Measurements from ENCODE around the gene PSME2. TPM values are rescaled to one million over a fixed set of nuclear protein-coding genes. Genes with fewer than 3 reads are reported as not detected.
A peak's percentile ranks its signal among the peaks of the same experiment; 100 is the strongest.

The PSME2 gene
- total and polyA plus RNA-seq, 2 experiments from 2014 or later = 75.5 to 189 TPM

- Histone ChIP-seq H3K9me3 (ENCODE audit: low read depth) (no peaks in the 10 kb centered on the region), H3K36me3 (replicated peaks; ENCODE audit: insufficient read depth, low read depth) (no peaks in the 10 kb centered on the region), H3K9me2 (replicated peaks; ENCODE audit: insufficient read depth) (no peaks in the 10 kb centered on the region), H3K79me2 (peaks cover 49% of the 10 kb centered on the region), H3K27me3 (no peaks in the 10 kb centered on the region), H3K4me2 (peak overlapping the region; percentile 87), H3K4me1 (ENCODE audit: insufficient read depth) (peaks cover 15% of the 10 kb centered on the region), H3K27ac (peak overlapping the region; percentile 79), H3K4me3 (no peak overlapping the region), H2AFZ (no peak overlapping the region), H4K20me1 (ENCODE audit: insufficient read depth, poor library complexity, severe bottlenecking) (peaks cover 6% of the 10 kb centered on the region)
- 100% methylated on average over 2 of the region's 2 CpGs for WGBS (ENCODE audit: low lambda C conversion rate, missing lambda C conversion rate)
- TF ChIP-seq CTCF (IDR thresholded peaks at IDR 0.05; ENCODE audit: poor library complexity) (no peak), EZH2phosphoT487 (IDR thresholded peaks at IDR 0.05; ENCODE audit: low read depth, severe bottlenecking, unreplicated experiment) (no peak), EZH2 (IDR thresholded peaks at IDR 0.05; ENCODE audit: borderline replicate concordance) (no peak)
- DNase-seq (ENCODE audit: low spot score) = no peak
These were observed 1.2 kb downstream of the PSME2 start for GRCh38 chr14:24145219-24145618.

GRCh38 chr14:24144451-24144850 lies 2.0 kb downstream of the PSME2 start:
- no peak overlapping the region for H2AFZ ChIP-seq
- no peaks in the 10 kb centered on the region for H3K9me3 ChIP-seq (ENCODE audit: low read depth)
- H3K4me1 ChIP-seq (ENCODE audit: insufficient read depth) = peaks cover 15% of the 10 kb centered on the region
- no peak overlapping the region for H3K4me3 ChIP-seq
- H3K79me2 ChIP-seq = peaks cover 49% of the 10 kb centered on the region
- H3K36me3 ChIP-seq (replicated peaks; ENCODE audit: insufficient read depth, low read depth) = no peaks in the 10 kb centered on the region
- H3K27me3 ChIP-seq = no peaks in the 10 kb centered on the region
- no peak overlapping the region for H3K27ac ChIP-seq
- TF ChIP-seq EZH2phosphoT487 (IDR thresholded peaks at IDR 0.05; ENCODE audit: low read depth, severe bottlenecking, unreplicated experiment) (no peak), CTCF (IDR thresholded peaks at IDR 0.05; ENCODE audit: poor library complexity) (no peak), EZH2 (IDR thresholded peaks at IDR 0.05; ENCODE audit: borderline replicate concordance) (no peak)
- H3K4me2 ChIP-seq = no peak overlapping the region
- WGBS (ENCODE audit: low lambda C conversion rate, missing lambda C conversion rate) = 78% methylated on average over 1 of the region's 1 CpG
- peaks cover 8% of the 10 kb centered on the region for H4K20me1 ChIP-seq (ENCODE audit: insufficient read depth, poor library complexity, severe bottlenecking)
- no peaks in the 10 kb centered on the region for H3K9me2 ChIP-seq (replicated peaks; ENCODE audit: insufficient read depth)
- DNase-seq (ENCODE audit: low spot score) = no peak

- H4K20me1 ChIP-seq (ENCODE audit: insufficient read depth, poor library complexity, severe bottlenecking) = peaks cover 8% of the 10 kb centered on the region
- H3K4me3 ChIP-seq = no peak overlapping the region
- H3K4me2 ChIP-seq = no peak overlapping the region
- H3K79me2 ChIP-seq = peaks cover 49% of the 10 kb centered on the region
- H3K36me3 ChIP-seq (replicated peaks; ENCODE audit: insufficient read depth, low read depth) = no peaks in the 10 kb centered on the region
- no peaks in the 10 kb centered on the region for H3K27me3 ChIP-seq
- H3K4me1 ChIP-seq (ENCODE audit: insufficient read depth) = peaks cover 14% of the 10 kb centered on the region
- H3K27ac ChIP-seq = no peak overlapping the region
- no peak for DNase-seq (ENCODE audit: low spot score)
- no peak overlapping the region for H2AFZ ChIP-seq
- 100% methylated on average over 2 of the region's 2 CpGs for WGBS (ENCODE audit: low lambda C conversion rate, missing lambda C conversion rate)
- H3K9me3 ChIP-seq (ENCODE audit: low read depth) = no peaks in the 10 kb centered on the region
- no peaks in the 10 kb centered on the region for H3K9me2 ChIP-seq (replicated peaks; ENCODE audit: insufficient read depth)
- no peak for TF ChIP-seq EZH2phosphoT487 (IDR thresholded peaks at IDR 0.05; ENCODE audit: low read depth, severe bottlenecking, unreplicated experiment)
- no peak for TF ChIP-seq EZH2 (IDR thresholded peaks at IDR 0.05; ENCODE audit: borderline replicate concordance)
- TF ChIP-seq CTCF (IDR thresholded peaks at IDR 0.05; ENCODE audit: poor library complexity) = no peak
These were observed 2.9 kb downstream of the PSME2 start for GRCh38 chr14:24143511-24143910.

Measured in hepatocyte (in vitro differentiated cells).